Activated naive CD4-positive, alpha-beta T cell treated with anti-CD3 and anti-CD28 coated beads, Interleukin-2, amount 50 U/mL, for 16 hours (primary cell): ENCODE data around the gene MAX.

Experiments
- DNase-seq: peaks from one replicate; pipeline ENCODE4 v3.0.0-alpha.2; 2020

Gene MAX

DNA sequence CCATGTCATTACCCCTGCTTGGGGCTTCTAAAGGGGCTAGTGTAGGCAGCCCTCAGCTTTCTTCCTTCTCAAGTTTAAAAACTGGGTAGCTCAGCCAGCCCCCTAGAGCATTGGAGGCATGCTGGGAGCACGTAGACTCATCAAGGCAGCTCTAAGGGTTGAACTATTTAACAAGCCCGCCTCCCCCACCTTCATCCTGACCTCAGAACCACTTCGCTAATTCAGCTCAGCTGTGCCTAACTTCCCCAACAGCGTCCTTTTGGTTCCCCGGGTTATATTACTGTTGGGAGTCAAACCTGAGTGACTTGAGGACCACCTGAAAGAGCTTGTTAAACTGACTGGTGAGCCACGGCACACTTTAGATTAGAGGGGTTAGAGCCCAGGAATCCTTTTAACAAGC, 30.1 kb downstream of the MAX start:
- DNase-seq, result no peak

DNA sequence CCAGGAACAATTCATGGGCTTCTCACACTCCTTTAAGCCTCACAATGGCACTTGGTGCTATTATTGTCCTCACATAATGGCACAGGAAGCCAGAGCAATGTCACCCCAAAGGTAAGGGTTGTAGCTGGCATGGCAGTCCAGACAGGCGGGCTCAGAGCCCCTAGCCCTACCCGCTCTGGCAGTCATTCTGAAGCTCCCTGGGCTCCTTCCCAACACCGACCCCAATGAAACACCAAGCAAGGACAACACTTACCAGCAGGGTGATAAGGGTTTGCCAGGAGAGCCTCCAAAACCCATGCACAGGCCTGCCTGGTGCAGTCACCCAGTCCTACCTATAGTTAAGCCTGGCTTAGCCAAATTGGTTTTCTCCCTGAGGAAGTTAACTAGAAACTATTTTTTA, 30.8 kb downstream of the MAX start:
- no peak for DNase-seq

- DNase-seq, result no peak
Measured at GRCh38 chr14:65070471-65070976, 31.8 kb downstream of the MAX start.

DNA sequence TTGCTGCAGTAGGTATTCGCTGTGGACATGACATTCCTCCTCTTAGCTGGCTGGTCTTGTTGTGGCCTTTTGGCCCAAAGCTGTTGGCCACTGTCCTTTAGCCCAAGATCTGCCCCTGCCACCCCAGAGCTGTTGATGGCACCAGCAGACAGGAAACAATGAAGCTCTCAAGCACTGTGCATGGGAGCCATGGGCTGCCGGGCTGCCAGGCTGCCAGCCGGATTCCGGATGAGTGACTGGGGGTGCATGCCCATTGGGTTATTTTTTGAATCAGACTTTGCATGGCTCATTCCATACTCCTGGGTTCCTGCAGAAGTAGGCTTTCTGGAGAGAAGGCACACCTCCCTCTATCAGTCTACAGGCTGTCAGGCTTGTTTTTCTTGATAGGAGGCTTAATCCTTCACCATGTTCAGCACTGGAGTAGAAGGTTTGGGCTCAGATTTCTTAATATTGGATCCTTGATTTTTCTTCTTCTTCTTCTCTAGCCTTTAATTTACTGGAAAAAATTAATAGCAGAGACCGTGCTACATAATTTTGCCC, 32.4 kb downstream of the MAX start:
- no peak for DNase-seq

DNA sequence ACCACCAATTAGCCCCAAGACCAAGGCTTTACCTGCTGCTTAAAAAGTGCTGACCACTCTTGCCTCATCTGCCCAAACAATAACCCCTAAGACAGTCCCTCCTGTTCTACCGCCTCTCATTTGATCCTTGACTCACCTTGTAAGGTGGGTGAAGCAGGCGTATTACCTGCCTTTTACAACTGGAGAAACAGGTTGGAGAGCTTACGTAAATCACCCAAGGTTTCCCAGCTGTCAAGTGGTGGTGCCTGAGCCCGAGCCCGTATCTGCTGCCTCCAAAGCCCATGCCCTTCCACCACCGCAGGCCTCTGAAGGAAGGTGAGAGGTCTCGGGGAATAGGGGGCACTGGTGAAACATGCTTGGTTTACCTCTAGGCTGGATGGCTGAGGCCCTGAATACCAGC, 36.6 kb downstream of the MAX start:
- DNase-seq, result no peak

- no peak for DNase-seq
Measured at GRCh38 chr14:65062096-65063075, 39.9 kb downstream of the MAX start.

GRCh38 chr14:65057695-65058094, 44.6 kb downstream of the MAX start:
- DNase-seq, result no peak

- DNase-seq, result no peak
Measured at GRCh38 chr14:65054471-65055085, 47.7 kb downstream of the MAX start.

DNA sequence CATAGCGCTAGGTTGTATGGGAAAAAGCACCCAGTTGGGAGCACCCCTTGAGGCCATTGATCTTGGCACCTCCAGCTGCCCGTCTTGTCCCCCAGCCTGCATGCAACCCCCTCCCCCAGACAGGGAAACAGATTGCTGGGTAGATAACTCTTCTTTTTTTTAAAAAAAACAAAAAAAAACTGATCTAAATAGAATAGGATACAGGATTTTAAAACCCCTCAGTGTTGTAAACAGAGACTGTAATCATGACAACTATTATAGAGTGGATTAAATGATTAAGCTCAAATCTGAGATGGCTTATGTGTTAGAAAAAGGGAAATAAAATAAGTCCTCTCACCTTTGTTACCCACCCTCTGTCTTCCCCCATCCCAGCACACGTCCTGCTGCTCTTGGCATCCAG, 48.9 kb downstream of the MAX start:
- DNase-seq, result no peak

- DNase-seq, result no peak
Measured at GRCh38 chr14:65052832-65053231, 49.5 kb downstream of the MAX start.

DNA sequence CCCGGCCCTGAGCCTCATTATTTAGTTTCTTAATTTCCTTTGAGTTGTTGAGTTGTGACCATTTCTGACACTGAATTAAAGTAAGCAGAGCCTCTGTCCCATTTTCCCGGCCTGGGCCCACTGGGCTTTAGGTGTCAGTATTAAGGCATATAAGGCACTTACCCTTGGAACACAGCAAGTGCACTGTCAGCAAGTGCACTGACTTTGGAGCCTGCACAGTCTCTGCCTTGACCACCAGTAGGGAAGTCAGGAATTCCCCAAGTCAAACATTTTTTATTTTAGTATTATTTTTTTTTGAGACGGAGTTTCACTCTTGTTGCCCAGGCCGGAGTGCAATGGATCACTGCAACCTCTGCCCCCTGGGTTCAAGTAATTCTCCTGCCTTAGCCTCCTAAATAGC, 56.6 kb downstream of the MAX start:
- DNase-seq, result no peak

- no peak for DNase-seq
Measured at GRCh38 chr14:65045006-65045405, 57.3 kb downstream of the MAX start.

- no peak for DNase-seq
Measured at GRCh38 chr14:65044596-65044959, 57.7 kb downstream of the MAX start.

DNA sequence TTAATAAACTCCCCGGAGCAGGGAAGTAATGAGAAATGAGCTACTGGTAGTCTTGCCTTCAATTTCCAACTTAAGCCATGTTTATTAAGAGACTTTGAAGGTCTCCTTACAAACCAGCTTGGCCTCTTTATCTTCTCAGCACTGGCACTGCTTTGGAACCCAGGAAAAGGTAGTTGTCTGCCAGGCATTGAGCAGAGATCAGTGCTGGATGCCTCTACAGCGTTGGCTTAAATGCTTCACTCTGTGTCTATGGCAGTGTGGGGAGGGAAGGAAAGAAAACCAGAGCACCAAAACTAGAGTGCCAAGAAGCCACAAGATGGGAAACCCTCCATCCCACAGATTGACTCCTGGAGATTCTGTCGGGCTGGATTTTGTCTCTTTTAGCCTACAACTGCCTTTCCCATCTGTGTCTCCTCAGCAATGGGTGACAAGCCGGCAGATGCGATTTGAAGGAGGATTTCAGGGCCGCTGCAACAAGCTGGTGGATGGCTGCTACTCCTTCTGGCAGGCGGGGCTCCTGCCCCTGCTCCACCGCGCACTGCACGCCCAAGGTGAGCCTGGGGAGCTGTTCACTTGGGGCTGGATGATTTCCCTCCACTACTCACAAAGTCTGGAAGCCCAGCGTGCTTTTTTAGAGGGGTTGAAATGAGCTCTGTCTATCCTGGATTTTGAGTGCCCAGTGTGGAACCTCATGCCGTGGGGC, 58.3 kb downstream of the MAX start:
- no peak for DNase-seq

DNA sequence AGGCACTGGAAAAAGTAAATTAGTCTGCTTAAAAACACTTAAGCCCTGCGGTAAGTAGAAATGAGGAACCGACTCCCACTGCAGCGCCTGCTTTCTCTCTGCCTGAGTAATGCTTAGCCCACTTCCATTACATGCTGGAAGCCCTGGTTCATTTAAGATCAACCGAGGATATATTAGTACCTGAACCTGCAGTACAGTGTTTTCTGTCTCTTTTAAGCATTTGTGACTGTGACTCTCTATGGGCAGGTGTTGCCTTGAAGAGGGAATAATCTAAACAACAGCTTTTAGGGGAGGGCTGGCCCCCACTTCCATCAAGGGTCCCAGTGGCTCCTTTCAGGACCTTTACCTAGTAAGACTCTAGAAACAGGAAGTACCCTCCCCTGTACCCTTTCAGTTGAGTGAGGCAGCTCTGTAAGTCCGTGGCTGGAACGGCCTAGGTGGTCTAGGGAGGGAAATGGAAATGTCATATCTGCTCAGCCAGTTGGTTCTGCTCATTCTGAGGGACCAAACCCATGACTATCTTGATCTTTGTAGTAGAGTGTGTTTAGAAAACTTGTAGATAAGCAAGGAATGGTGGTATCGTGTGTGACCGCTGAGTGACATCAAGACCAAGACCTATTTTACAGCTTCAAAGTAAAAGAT, 59.5 kb downstream of the MAX start:
- no peak for DNase-seq

- DNase-seq, result no peak
Measured at GRCh38 chr14:65042296-65042695, 60.0 kb downstream of the MAX start.

- DNase-seq, result no peak
Measured at GRCh38 chr14:65041434-65041915, 60.8 kb downstream of the MAX start.

GRCh38 chr14:65040666-65041433, 61.5 kb downstream of the MAX start:
- DNase-seq, result no peak

DNA sequence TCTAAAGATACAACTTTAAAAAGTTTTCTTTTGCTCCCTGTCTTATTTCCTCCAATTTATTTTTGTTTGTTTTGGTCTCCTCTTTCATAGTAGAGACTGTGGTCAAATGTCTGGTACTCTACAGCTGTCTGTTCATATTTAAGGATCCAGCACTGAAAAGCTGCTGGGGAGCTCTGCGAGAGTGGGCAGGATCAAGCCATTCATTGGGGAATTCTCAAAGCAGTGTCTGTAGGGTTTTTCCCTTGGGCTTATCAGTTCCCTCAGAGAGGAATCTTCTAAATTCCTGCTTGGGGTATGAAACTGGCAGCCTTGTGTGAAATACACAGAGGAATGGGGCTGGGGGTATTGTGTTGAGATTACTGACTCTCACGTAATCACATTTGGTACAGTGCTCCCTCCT, 63.4 kb downstream of the MAX start:
- DNase-seq, result no peak

DNA sequence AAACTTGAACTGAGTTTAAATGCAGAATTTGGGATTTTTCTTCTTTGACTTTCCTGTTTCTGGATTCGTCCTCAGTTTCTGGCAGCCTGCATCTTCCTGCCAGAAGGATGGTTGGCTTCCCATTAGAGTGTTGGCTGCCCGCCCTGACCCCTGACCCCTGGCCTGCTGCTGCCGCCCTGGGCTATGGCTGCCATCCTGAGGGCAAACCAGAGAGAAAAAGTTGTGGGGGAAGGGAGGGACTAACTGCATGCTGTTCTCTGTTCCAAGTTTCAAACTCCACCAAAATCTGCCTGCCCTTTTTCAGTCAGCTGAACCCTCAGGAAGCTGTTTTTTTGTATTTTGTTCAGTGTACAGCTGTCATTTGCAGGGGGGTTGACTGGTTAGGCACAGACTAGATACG, 67.3 kb downstream of the MAX start:
- DNase-seq, result no peak

GRCh38 chr14:65034021-65034420, 68.3 kb downstream of the MAX start:
- DNase-seq, result no peak

DNA sequence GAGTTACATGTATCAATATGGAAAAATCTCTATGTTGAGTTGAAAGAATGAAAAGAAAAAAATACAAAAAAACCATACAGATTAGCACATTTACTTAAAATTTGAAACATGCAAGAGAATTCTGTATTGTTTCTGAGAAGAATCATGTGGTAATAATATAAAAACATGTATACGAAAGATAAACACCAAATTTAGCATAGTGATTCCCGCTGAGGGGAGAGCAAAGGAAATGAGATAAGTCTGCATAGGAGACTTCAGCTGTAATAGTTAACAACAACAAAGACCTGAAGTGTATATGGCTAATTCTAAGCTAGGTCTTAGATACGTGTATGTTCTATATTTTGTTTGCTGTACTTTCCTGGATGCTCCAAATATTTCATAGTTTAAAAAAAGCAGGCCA, 69.1 kb downstream of the MAX start:
- no peak for DNase-seq
